ENCODE data around the gene DENND6A.

DNA sequence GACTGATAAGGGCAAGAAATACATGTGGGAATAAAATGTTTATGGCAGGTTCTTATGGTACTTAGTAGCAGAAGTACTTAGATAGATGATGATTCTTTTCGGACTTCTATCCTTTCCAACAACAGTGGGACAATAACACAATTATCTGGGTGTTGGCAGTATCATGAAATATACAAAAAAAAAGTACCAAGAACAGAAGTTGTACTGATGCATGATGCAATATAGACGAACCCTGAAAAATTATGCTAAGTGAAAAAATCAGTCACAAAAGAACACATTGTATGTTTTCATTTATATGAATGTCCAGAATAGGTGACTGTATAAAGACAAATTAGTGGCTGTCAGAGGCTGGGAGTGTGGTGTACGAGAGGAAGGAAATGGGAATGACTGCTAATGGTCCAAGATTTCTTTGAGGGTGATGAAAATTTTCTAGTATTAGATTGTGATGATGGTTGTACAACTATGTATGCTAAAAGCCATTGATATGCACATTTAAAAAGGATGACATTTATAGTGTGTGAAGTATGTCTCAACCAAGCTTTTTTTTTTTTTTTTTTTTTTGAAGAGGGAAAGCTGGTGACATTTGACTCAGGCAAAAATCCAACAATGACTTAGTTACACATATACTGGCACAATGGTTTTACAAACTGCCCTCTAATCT, 116.8 kb downstream of the DENND6A start:
- TF ChIP-seq, protein P1, sequence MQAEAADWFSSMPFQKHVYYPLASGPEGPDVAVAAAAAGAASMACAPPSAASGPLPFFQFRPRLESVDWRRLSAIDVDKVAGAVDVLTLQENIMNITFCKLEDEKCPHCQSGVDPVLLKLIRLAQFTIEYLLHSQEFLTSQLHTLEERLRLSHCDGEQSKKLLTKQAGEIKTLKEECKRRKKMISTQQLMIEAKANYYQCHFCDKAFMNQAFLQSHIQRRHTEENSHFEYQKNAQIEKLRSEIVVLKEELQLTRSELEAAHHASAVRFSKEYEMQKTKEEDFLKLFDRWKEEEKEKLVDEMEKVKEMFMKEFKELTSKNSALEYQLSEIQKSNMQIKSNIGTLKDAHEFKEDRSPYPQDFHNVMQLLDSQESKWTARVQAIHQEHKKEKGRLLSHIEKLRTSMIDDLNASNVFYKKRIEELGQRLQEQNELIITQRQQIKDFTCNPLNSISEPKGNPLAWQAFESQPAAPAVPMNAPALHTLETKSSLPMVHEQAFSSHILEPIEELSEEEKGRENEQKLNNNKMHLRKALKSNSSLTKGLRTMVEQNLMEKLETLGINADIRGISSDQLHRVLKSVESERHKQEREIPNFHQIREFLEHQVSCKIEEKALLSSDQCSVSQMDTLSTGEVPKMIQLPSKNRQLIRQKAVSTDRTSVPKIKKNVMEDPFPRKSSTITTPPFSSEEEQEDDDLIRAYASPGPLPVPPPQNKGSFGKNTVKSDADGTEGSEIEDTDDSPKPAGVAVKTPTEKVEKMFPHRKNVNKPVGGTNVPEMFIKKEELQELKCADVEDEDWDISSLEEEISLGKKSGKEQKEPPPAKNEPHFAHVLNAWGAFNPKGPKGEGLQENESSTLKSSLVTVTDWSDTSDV (CRISPR knock-in tag; IDR thresholded peaks at IDR 0.05) = no peak
- no peak for TF ChIP-seq BHLHE40 (IDR thresholded peaks at IDR 0.05; ENCODE audit: low read length)
- no peak for TF ChIP-seq NFE2L2 (IDR thresholded peaks at IDR 0.05; ENCODE audit: low read length)
- TF ChIP-seq, protein P2, sequence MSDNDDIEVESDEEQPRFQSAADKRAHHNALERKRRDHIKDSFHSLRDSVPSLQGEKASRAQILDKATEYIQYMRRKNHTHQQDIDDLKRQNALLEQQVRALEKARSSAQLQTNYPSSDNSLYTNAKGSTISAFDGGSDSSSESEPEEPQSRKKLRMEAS (IDR thresholded peaks at IDR 0.05) = no peak
- TF ChIP-seq EZH2 (conservative IDR thresholded peaks at IDR 0.05; ENCODE audit: low read depth, low read length) = no peak
- TF ChIP-seq TCF7 (IDR thresholded peaks at IDR 0.05; ENCODE audit: low read depth) = no peak
- TF ChIP-seq JUNB (CRISPR knock-in tag; IDR thresholded peaks at IDR 0.05; ENCODE audit: borderline replicate concordance) = no peak
- TF ChIP-seq CBX5 (CRISPR knock-in tag; IDR thresholded peaks at IDR 0.05; ENCODE audit: borderline replicate concordance) = no peak
- TF ChIP-seq, protein P3, sequence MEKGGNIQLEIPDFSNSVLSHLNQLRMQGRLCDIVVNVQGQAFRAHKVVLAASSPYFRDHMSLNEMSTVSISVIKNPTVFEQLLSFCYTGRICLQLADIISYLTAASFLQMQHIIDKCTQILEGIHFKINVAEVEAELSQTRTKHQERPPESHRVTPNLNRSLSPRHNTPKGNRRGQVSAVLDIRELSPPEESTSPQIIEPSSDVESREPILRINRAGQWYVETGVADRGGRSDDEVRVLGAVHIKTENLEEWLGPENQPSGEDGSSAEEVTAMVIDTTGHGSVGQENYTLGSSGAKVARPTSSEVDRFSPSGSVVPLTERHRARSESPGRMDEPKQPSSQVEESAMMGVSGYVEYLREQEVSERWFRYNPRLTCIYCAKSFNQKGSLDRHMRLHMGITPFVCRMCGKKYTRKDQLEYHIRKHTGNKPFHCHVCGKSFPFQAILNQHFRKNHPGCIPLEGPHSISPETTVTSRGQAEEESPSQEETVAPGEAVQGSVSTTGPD (CRISPR knock-in tag; IDR thresholded peaks at IDR 0.05) = no peak
- TF ChIP-seq CTCF (CRISPR knock-in tag; IDR thresholded peaks at IDR 0.05) = no peak
- TF ChIP-seq TFAP4 (IDR thresholded peaks at IDR 0.05; ENCODE audit: borderline replicate concordance, low read depth) = no peak
- TF ChIP-seq TERF1 (CRISPR knock-in tag; IDR thresholded peaks at IDR 0.05) = no peak
